ENCODE data around the gene PSMB3. TPM values are rescaled to one million over a fixed set of nuclear protein-coding genes. Genes with fewer than 3 reads are reported as not detected.

Gene PSMB3
- total RNA-seq, 1 experiment from 2014 or later = 273 TPM

DNA sequence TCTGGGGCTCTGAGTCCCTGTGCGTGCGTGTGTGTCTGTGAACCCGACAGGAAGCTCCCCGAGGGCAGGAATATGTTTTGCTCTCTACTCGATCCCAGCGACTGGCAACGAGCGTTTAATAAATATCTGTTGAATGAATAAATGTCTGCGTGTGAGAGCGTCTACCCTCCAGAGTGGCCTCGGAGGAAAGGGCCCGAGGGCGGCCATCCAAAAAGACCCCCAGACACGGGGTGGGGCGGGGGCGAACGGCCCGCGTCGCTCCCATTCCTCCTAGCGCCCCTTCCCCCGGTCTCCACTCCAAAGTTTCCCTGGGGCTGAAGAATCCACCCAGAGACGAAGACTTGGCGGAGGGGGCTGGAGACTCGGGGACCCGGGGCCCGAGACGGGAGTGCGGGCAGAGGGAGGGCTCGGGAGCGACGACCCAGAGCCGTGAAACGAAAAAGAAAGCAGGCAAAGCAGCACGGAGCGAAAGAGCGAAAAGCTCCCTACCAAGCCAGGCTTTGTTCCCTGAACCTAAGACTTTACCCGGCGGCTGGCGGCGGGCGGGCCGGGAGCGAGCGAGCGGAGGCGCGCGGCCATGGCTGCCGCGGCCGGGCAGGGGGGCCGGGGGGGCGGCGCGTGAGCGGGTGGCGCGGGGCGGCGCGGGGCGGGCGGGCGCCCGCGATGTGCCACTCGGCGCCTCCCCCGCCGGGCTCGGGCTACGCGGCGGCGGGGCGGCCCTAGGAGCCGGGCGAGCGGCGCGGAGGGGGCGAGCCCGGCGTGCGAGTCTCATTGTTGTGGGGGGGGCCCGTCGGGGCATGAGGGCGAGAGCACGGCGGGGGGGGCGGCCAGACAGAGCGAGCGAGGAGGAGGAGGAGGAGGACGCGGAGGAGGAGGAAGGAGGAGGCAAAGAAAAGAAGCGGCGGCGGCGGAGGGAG, 47.7 kb upstream of the PSMB3 start, which contains the start of gene MLLT6:
Gene MLLT6, plus strand, starts transcription at position 668 of the 917 bp plus-strand sequence. CDS start 360 bp downstream, outside the sequence.
- CTCF ChIA-PET = interaction anchor here (0.7 to 4.9 kb wide), 9 partner anchors 14 to 281 kb away, joined by 3 to 28 read pairs (median 5); no protein-coding TSS in a partner anchor
- ATAC-seq = peak; percentile 19
- Mint-ChIP-seq H3K36me3 (0 out of 2 replicates have a peak, but pooled peaks cover 3% of the 10 kb centered on the region), H3K27ac (peak within 1 kb of the TSS; percentile 83), H3K9me3 (no peaks in the 10 kb centered on the region), H3K4me1 (peaks cover 53% of the 10 kb centered on the region), H3K4me3 (peak within 1 kb of the TSS; percentile 88), H3K27me3 (ENCODE audit: low read depth) (peaks cover 89% of the 10 kb centered on the region)
- peak; percentile 79 for DNase-seq (ENCODE audit: low spot score)
- TF ChIP-seq, protein P1, sequence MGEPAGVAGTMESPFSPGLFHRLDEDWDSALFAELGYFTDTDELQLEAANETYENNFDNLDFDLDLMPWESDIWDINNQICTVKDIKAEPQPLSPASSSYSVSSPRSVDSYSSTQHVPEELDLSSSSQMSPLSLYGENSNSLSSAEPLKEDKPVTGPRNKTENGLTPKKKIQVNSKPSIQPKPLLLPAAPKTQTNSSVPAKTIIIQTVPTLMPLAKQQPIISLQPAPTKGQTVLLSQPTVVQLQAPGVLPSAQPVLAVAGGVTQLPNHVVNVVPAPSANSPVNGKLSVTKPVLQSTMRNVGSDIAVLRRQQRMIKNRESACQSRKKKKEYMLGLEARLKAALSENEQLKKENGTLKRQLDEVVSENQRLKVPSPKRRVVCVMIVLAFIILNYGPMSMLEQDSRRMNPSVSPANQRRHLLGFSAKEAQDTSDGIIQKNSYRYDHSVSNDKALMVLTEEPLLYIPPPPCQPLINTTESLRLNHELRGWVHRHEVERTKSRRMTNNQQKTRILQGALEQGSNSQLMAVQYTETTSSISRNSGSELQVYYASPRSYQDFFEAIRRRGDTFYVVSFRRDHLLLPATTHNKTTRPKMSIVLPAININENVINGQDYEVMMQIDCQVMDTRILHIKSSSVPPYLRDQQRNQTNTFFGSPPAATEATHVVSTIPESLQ (CRISPR knock-in tag; IDR thresholded peaks at IDR 0.05) = no peak
- no peak for TF ChIP-seq SP1 (CRISPR knock-in tag; conservative IDR thresholded peaks at IDR 0.05)
- no peak for TF ChIP-seq NFE2L1 (CRISPR knock-in tag; IDR thresholded peaks at IDR 0.05)
- TF ChIP-seq SOX15 (CRISPR knock-in tag; IDR thresholded peaks at IDR 0.05) = no peak
- no peak for TF ChIP-seq FOXK1 (CRISPR knock-in tag; IDR thresholded peaks at IDR 0.05)
- 0 out of 2 replicates have a peak, but pooled peaks have one; percentile 4 for TF ChIP-seq TCF7 (CRISPR knock-in tag; IDR thresholded peaks at IDR 0.05; ENCODE audit: low read depth)
- TF ChIP-seq, protein P2, sequence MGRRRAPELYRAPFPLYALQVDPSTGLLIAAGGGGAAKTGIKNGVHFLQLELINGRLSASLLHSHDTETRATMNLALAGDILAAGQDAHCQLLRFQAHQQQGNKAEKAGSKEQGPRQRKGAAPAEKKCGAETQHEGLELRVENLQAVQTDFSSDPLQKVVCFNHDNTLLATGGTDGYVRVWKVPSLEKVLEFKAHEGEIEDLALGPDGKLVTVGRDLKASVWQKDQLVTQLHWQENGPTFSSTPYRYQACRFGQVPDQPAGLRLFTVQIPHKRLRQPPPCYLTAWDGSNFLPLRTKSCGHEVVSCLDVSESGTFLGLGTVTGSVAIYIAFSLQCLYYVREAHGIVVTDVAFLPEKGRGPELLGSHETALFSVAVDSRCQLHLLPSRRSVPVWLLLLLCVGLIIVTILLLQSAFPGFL (CRISPR knock-in tag; IDR thresholded peaks at IDR 0.05; ENCODE audit: borderline replicate concordance) = no peak
- TF ChIP-seq ATF1 (CRISPR knock-in tag; IDR thresholded peaks at IDR 0.05) = no peak
- no peak for TF ChIP-seq ZMAT4 (CRISPR knock-in tag; IDR thresholded peaks at IDR 0.05)
- TF ChIP-seq ZNF423 (CRISPR knock-in tag; IDR thresholded peaks at IDR 0.05) = no peak
- TF ChIP-seq, protein P3, sequence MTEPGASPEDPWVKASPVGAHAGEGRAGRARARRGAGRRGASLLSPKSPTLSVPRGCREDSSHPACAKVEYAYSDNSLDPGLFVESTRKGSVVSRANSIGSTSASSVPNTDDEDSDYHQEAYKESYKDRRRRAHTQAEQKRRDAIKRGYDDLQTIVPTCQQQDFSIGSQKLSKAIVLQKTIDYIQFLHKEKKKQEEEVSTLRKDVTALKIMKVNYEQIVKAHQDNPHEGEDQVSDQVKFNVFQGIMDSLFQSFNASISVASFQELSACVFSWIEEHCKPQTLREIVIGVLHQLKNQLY (CRISPR knock-in tag; IDR thresholded peaks at IDR 0.05) = no peak
- TF ChIP-seq, protein P4, sequence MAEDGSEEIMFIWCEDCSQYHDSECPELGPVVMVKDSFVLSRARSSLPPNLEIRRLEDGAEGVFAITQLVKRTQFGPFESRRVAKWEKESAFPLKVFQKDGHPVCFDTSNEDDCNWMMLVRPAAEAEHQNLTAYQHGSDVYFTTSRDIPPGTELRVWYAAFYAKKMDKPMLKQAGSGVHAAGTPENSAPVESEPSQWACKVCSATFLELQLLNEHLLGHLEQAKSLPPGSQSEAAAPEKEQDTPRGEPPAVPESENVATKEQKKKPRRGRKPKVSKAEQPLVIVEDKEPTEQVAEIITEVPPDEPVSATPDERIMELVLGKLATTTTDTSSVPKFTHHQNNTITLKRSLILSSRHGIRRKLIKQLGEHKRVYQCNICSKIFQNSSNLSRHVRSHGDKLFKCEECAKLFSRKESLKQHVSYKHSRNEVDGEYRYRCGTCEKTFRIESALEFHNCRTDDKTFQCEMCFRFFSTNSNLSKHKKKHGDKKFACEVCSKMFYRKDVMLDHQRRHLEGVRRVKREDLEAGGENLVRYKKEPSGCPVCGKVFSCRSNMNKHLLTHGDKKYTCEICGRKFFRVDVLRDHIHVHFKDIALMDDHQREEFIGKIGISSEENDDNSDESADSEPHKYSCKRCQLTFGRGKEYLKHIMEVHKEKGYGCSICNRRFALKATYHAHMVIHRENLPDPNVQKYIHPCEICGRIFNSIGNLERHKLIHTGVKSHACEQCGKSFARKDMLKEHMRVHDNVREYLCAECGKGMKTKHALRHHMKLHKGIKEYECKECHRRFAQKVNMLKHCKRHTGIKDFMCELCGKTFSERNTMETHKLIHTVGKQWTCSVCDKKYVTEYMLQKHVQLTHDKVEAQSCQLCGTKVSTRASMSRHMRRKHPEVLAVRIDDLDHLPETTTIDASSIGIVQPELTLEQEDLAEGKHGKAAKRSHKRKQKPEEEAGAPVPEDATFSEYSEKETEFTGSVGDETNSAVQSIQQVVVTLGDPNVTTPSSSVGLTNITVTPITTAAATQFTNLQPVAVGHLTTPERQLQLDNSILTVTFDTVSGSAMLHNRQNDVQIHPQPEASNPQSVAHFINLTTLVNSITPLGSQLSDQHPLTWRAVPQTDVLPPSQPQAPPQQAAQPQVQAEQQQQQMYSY (CRISPR knock-in tag; IDR thresholded peaks at IDR 0.05) = peak; percentile 43; the same call in 1 of the 2 replicates
- POLR2A ChIA-PET = interaction anchor here (1.1 to 4.2 kb wide), 4 partner anchors 11 to 253 kb away, joined by 3 to 15 read pairs (median 6); no protein-coding TSS in a partner anchor

- ATAC-seq = no peak
- no peak overlapping the region for H3K27ac Mint-ChIP-seq
- H3K36me3 Mint-ChIP-seq = 0 out of 2 replicates have a peak, but pooled peaks cover 3% of the 10 kb centered on the region
- H3K9me3 Mint-ChIP-seq = no peaks in the 10 kb centered on the region
- H3K4me1 Mint-ChIP-seq = peaks cover 56% of the 10 kb centered on the region
- DNase-seq (ENCODE audit: low spot score) = no peak
- ChIA-PET CTCF (interaction anchor here (0.7 to 4.9 kb wide), 10 partner anchors 14 to 282 kb away, joined by 3 to 28 read pairs (median 6); no protein-coding TSS in a partner anchor), POLR2A (interaction anchor here (1.1 to 4.2 kb wide), 5 partner anchors 10 to 254 kb away, joined by 3 to 15 read pairs (median 5); no protein-coding TSS in a partner anchor)
- H3K27me3 Mint-ChIP-seq (ENCODE audit: low read depth) = peaks cover 83% of the 10 kb centered on the region
- H3K4me3 Mint-ChIP-seq = peak overlapping the region; percentile 45; the same call in 1 of the 2 replicates
- TF ChIP-seq SP1 (CRISPR knock-in tag; conservative IDR thresholded peaks at IDR 0.05) (0 out of 2 replicates have a peak, but pooled peaks have one; percentile 3), CREM (CRISPR knock-in tag; IDR thresholded peaks at IDR 0.05) (no peak)
These were observed 47.1 kb upstream of the PSMB3 start for GRCh38 chr17:38705523-38705802.

All from WTC11 (cell line).